ENCODE data around the gene IWS1. TPM values are rescaled to one million over a fixed set of nuclear protein-coding genes. Genes with fewer than 3 reads are reported as not detected.

The IWS1 gene
- total RNA-seq, 1 experiment from 2014 or later = 46.6 TPM

GRCh38 chr2:127561371-127561770, 35.1 kb upstream of the IWS1 start:
- H3K4me3 ChIP-seq (replicated peaks in 1 of 2; ENCODE audit: low read depth in 1 of 2, low read length in 2 of 2) = no peak overlapping the region
- ATAC-seq (no peak), DNase-seq (ENCODE audit: low read depth, low spot score) (no peak)
- H3K27ac ChIP-seq (ENCODE audit: low read depth, low read length) = no peak overlapping the region
- H4K20me1 ChIP-seq (ENCODE audit: insufficient read depth) = no peaks in the 10 kb centered on the region
- H3K79me2 ChIP-seq (ENCODE audit: insufficient read depth, low read length) = no peaks in the 10 kb centered on the region
- no peak overlapping the region for H3K4me2 ChIP-seq (ENCODE audit: low read length)
- ChIA-PET RAD21 (ENCODE audit: low non-redundant PET in 1 of 2, low total read pairs in 2 of 2, uncharacterized antibody in 2 of 2, unreplicated experiment in 2 of 2) (no interaction called here), CTCF (no interaction called here), POLR2A (no interaction called here)
- intact Hi-C loops (cut with micrococcal nuclease) = no loop called here
- no peak overlapping the region for H3K9ac ChIP-seq (ENCODE audit: low read length)
- BruUV-seq (replicated peaks) = no TSS peak
- no peaks in the 10 kb centered on the region for H3K4me1 ChIP-seq (ENCODE audit: control insufficient read depth in 1 of 2, insufficient read depth in 2 of 2, low read length in 2 of 2)
- H3K9me2 ChIP-seq (ENCODE audit: insufficient read depth) = no peaks in the 10 kb centered on the region
- 0 out of 2 replicates have a peak, but pooled peaks cover 8% of the 10 kb centered on the region for H3K27me3 ChIP-seq (ENCODE audit: insufficient read depth, low read length)
- TF ChIP-seq SRF (IDR thresholded peaks at IDR 0.05; ENCODE audit: low read depth) (no peak), CBX3 (IDR thresholded peaks at IDR 0.05; ENCODE audit: low read depth) (no peak)
- no peak overlapping the region for H2AFZ ChIP-seq (ENCODE audit: low read depth, low read length, poor library complexity, severe bottlenecking)
- H3K9me3 ChIP-seq (ENCODE audit: control insufficient read depth in 1 of 2, insufficient read depth in 1 of 2, low read depth in 1 of 2, low read length in 2 of 2) = no peaks in the 10 kb centered on the region
- H3K36me3 ChIP-seq (ENCODE audit: control insufficient read depth in 1 of 2, insufficient read depth in 2 of 2, low read length in 2 of 2) = no peaks in the 10 kb centered on the region

GRCh38 chr2:127560931-127561280, 34.6 kb upstream of the IWS1 start:
- no peak for ATAC-seq
- Histone ChIP-seq H2AFZ (ENCODE audit: low read depth, low read length, poor library complexity, severe bottlenecking) (no peak overlapping the region), H3K9me3 (ENCODE audit: control insufficient read depth in 1 of 2, insufficient read depth in 1 of 2, low read depth in 1 of 2, low read length in 2 of 2) (no peaks in the 10 kb centered on the region), H4K20me1 (ENCODE audit: insufficient read depth) (no peaks in the 10 kb centered on the region), H3K4me3 (replicated peaks in 1 of 2; ENCODE audit: low read depth in 1 of 2, low read length in 2 of 2) (no peak overlapping the region), H3K27me3 (ENCODE audit: insufficient read depth, low read length) (0 out of 2 replicates have a peak, but pooled peaks cover 8% of the 10 kb centered on the region), H3K4me1 (ENCODE audit: control insufficient read depth in 1 of 2, insufficient read depth in 2 of 2, low read length in 2 of 2) (no peaks in the 10 kb centered on the region), H3K27ac (ENCODE audit: low read depth, low read length) (no peak overlapping the region), H3K9ac (ENCODE audit: low read length) (no peak overlapping the region), H3K36me3 (ENCODE audit: control insufficient read depth in 1 of 2, insufficient read depth in 2 of 2, low read length in 2 of 2) (no peaks in the 10 kb centered on the region), H3K79me2 (ENCODE audit: insufficient read depth, low read length) (no peaks in the 10 kb centered on the region), H3K9me2 (ENCODE audit: insufficient read depth) (no peaks in the 10 kb centered on the region), H3K4me2 (ENCODE audit: low read length) (no peak overlapping the region)
- ChIA-PET CTCF (no interaction called here), RAD21 (ENCODE audit: low non-redundant PET in 1 of 2, low total read pairs in 2 of 2, uncharacterized antibody in 2 of 2, unreplicated experiment in 2 of 2) (no interaction called here), POLR2A (no interaction called here)
- intact Hi-C loops (cut with micrococcal nuclease) = no loop called here
- TF ChIP-seq SP1 (IDR thresholded peaks at IDR 0.05; ENCODE audit: low read depth) (no peak), CBX3 (IDR thresholded peaks at IDR 0.05; ENCODE audit: low read depth) (no peak), CTCF (IDR thresholded peaks at IDR 0.05 in 2 of 3, conservative IDR thresholded peaks at IDR 0.05 in 1 of 3; ENCODE audit: borderline replicate concordance in 1 of 3, insufficient read depth in 1 of 3, low read depth in 2 of 3, low read length in 2 of 3) (no peak), POLR2AphosphoS5 (IDR thresholded peaks at IDR 0.05; ENCODE audit: low read depth, low read length) (no peak), EGR1 (IDR thresholded peaks at IDR 0.05; ENCODE audit: low read depth) (no peak), TCF7L2 (IDR thresholded peaks at IDR 0.05; ENCODE audit: borderline replicate concordance, extremely low read depth, insufficient read depth, insufficient read length) (no peak), YY1 (IDR thresholded peaks at IDR 0.05; ENCODE audit: extremely low read depth, insufficient replicate concordance, low read depth, low read length) (no peak), EZH2 (IDR thresholded peaks at IDR 0.05) (no peak), JUND (IDR thresholded peaks at IDR 0.05) (no peak), ELF1 (IDR thresholded peaks at IDR 0.05; ENCODE audit: borderline replicate concordance, low read depth) (no peak), SIN3A (IDR thresholded peaks at IDR 0.05; ENCODE audit: low read depth) (no peak), ZNF274 (IDR thresholded peaks at IDR 0.05; ENCODE audit: low read depth, low read length) (no peak), FOSL1 (IDR thresholded peaks at IDR 0.05; ENCODE audit: low read depth) (no peak), RAD21 (IDR thresholded peaks at IDR 0.05; ENCODE audit: low read depth) (no peak)
- DNase-seq (ENCODE audit: low read depth, low spot score) = no peak
- no TSS peak for BruUV-seq (replicated peaks)

Data from HCT116 (cell line).